Left ventricle myocardium superior (tissue), 1 donor: Measurements from ENCODE around the gene TMEM130. TPM values are rescaled to one million over a fixed set of nuclear protein-coding genes. Genes with fewer than 3 reads are reported as not detected.
"Not testable (repeated sequence)": the region's sequence is repeated elsewhere in the genome, so short reads cannot be mapped to it uniquely, and the experiment has no call there.

Experiments used
- ATAC-seq: fragments of 200-7000 bp; cut with Tn5 transposase; one replicate; pipeline ENCODE4 v1.9.1; 2020; ENCODE audit warnings: mild to moderate bottlenecking, moderate library complexity
- DNase-seq: peaks from one replicate; pipeline ENCODE4 v3.0.0-alpha.2; 2020
- intact Hi-C: fragments of 100-400 bp; cut with micrococcal nuclease; formaldehyde crosslinking; loops from one replicate; pipeline ENCODE4 v1.11.0; 2022
- total RNA-seq: library from RNA; stranded (reverse); fragmentation: NEBNext Ultra II Directional; extraction: Animal tissue kit (Norgen Biotek cat#: 25700); gene quantifications from one replicate; pipeline ENCODE4 v1.2.1, GENCODE V29; 2021
- donor health status: DM: no; HTN: yes; CAD: no; lungs with severe emphysema.

Gene TMEM130
- total RNA-seq, 1 donor from 2014 or later: not detected

- intact Hi-C loops: no loop called here
- peak; percentile 90 for ATAC-seq
- peak; percentile 88 for DNase-seq
Observed at GRCh38 chr7:98878365-98879197, 8.8 kb upstream of the TMEM130 start, which contains the start of gene TRRAP. TRRAP (plus strand) TSS chr7:98878532; CDS start chr7:98881151, 2,619 bp downstream.

- ATAC-seq (peak; percentile 25), DNase-seq (no peak)
- intact Hi-C loops: no loop called here
Observed at GRCh38 chr7:98877692-98878364, 8.0 kb upstream of the TMEM130 start.

GRCh38 chr7:98877146-98877545 is 7.3 kb upstream of the TMEM130 start:
- ATAC-seq: no peak
- no peak for DNase-seq
- intact Hi-C loops: no loop called here

GRCh38 chr7:98875501-98875900 is 5.7 kb upstream of the TMEM130 start:
- no peak for DNase-seq
- no peak for ATAC-seq
- intact Hi-C loops: no loop called here

- no peak for ATAC-seq
- no peak for DNase-seq
- intact Hi-C loops: no loop called here
Observed at GRCh38 chr7:98874942-98875341, 5.1 kb upstream of the TMEM130 start.

- intact Hi-C loops, DNase-seq, ATAC-seq: not testable (repeated sequence)
Observed at GRCh38 chr7:98873610-98874009, 3.8 kb upstream of the TMEM130 start.

GRCh38 chr7:98872328-98872924 is 2.6 kb upstream of the TMEM130 start:
- no peak for DNase-seq
- intact Hi-C loops: no loop called here
- ATAC-seq: no peak

GRCh38 chr7:98870807-98871491 is 1.1 kb upstream of the TMEM130 start:
- ATAC-seq (no peak), DNase-seq (no peak)
- intact Hi-C loops: no loop called here

GRCh38 chr7:98870121-98870651 is 372 bp upstream of the TMEM130 start:
- peak; percentile 45 for ATAC-seq
- DNase-seq: peak; percentile 54
- intact Hi-C loops: no loop called here

GRCh38 chr7:98869027-98869596 is 702 bp downstream of the TMEM130 start:
- no peak for DNase-seq
- intact Hi-C loops: no loop called here
- ATAC-seq: no peak

- ATAC-seq (no peak), DNase-seq (no peak)
- intact Hi-C loops: no loop called here
Observed at GRCh38 chr7:98868450-98868849, 1.4 kb downstream of the TMEM130 start.

GRCh38 chr7:98866765-98867164 is 3.0 kb downstream of the TMEM130 start:
- DNase-seq (no peak), ATAC-seq (no peak)
- intact Hi-C loops: no loop called here

- no peak for DNase-seq
- ATAC-seq: no peak
- intact Hi-C loops: no loop called here
Observed at GRCh38 chr7:98866351-98866750, 3.5 kb downstream of the TMEM130 start.

- no peak for ATAC-seq
- intact Hi-C loops: no loop called here
- DNase-seq: no peak
Observed at GRCh38 chr7:98864731-98865453, 4.9 kb downstream of the TMEM130 start.

- no peak for DNase-seq
- intact Hi-C loops: no loop called here
- ATAC-seq: no peak
Observed at GRCh38 chr7:98863601-98864000, 6.2 kb downstream of the TMEM130 start.

- DNase-seq: no peak
- no peak for ATAC-seq
- intact Hi-C loops: no loop called here
Observed at GRCh38 chr7:98862716-98863420, 6.9 kb downstream of the TMEM130 start.

- no peak for DNase-seq
- intact Hi-C loops: no loop called here
- ATAC-seq: no peak
Observed at GRCh38 chr7:98862203-98862602, 7.6 kb downstream of the TMEM130 start.

GRCh38 chr7:98860071-98860470 is 9.7 kb downstream of the TMEM130 start:
- DNase-seq: no peak
- ATAC-seq: no peak
- intact Hi-C loops: no loop called here
